GM19438 (cell line): ENCODE measurements around the gene SPATA31E1.
"Not testable (repeated sequence)": the region's sequence is repeated elsewhere in the genome, so short reads cannot be mapped to it uniquely, and the experiment has no call there.

Experiments used
- ATAC-seq: cut with Tn5 transposase; IDR thresholded peaks from one replicate; pipeline ENCODE4 v1.9.1; 2021; ENCODE audit warnings: low read depth; ENCODE audit not compliant: unreplicated experiment

SPATA31E1 gene

DNA sequence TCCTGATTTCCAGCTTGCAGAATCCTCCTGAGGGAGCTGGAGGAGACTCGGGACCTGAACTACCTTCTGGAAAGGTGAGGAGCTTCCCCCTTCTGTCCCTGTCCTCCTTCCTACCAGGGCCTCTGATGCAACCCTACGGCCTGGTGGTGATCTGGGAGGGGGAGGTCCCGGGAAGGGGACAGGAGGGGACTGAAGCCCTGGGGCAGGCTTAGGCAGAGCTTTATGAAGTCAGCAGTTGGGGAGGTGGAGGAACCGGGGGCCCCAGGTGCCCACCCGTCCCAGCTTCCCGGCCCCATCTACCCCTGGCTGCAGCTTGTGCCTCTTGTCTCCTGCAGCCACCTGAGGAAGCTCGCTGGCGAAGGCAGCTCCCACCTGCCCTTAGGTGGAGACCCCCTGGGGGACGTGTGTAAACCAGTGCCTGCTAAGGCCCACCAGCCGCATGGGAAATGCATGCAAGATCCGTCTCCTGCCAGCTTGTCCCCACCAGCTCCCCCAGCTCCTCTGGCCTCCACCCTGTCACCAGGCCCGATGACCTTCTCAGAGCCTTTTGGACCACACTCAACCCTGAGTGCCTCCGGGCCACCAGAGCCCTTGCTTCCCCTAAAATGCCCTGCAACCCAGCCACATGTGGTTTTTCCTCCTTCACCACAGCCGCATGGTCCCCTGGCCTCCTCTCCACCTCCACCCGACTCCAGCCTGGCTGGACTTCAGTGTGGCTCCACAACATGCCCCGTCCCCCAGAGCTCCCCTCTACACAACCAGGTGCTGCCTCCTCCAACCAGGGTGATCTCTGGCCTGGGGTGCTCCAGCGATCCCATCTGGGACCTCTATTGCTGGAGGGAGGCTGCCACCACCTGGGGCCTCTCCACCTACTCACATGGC lies 2.1 kb downstream of the SPATA31E1 start:
- no peak for ATAC-seq

DNA sequence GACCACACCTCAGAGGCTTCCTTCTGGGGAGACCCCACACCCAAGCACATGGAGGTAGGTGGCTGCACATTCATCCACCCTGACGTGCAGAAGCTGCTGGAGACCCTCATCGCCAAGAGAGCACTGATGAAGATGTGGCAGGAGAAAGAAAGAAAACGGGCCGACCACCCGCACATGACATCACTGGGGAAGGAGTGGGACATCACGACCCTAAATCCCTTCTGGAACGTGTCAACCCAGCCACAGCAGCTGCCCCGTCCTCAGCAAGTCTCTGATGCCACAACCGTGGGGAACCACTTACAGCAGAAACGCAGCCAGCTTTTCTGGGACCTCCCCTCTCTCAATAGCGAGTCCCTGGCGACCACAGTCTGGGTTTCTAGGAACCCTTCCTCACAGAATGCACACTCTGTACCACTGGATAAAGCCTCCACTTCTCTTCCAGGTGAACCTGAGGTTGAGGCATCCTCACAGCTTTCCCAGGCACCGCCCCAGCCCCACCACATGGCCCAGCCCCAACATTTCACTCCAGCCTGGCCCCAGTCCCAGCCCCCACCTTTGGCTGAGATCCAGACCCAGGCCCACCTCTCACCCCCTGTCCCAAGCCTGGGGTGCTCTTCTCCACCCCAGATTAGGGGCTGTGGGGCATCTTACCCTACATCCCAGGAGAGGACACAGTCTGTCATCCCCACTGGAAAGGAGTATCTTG lies 3.0 kb downstream of the SPATA31E1 start:
- no peak for ATAC-seq

DNA sequence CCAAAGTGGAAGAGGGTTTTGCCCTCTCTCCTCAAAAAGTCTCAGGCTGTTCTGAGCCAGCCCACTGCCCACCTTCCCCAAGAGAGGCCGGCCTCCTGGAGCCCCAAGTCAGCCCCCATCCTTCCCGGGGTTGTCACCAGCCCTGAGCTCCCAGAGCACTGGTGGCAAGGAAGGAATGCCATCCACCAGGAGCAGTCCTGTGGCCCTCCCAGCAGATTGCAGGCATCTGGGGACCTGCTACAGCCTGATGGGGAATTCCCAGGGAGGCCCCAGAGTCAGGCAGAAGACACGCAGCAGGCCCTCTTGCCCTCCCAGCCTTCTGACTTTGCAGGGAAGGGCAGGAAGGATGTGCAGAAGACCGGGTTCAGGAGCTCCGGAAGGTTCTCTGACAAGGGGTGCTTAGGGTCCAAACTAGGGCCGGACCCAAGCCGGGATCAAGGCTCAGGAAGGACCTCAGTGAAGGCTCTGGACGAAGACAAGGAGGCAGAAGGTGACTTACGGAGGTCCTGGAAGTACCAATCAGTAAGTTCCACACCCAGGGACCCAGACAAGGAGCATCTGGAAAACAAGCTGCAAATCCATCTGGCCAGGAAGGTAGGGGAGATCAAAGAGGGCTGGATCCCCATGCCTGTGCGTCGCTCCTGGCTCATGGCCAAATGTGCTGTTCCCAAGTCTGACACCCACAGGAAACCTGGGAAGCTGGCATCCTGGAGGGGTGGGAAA lies 3.7 kb downstream of the SPATA31E1 start:
- ATAC-seq = no peak

DNA sequence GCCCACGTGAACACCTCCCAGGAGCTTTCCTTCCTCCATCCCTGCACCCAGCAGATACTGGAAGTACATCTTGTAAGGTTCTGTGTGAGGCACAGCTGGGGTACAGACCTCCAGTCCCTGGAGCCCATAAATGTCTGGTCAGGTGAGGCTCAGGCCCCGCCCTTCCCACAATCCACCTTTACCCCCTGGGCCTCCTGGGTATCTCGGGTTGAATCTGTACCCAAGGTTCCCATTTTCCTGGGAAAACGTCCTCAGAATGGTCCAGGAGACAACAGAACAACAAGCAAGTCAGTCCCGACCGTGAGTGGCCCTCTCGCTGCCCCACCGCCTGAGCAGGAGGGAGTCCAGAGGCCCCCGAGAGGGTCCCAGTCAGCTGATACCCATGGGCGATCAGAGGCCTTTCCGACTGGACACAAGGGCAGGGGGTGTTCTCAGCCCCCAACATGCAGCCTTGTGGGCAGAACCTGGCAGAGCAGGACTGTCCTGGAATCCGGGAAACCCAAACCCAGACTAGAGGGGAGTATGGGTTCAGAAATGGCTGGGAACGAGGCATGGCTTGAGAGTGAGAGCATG lies 4.3 kb downstream of the SPATA31E1 start:
- ATAC-seq = no peak

DNA sequence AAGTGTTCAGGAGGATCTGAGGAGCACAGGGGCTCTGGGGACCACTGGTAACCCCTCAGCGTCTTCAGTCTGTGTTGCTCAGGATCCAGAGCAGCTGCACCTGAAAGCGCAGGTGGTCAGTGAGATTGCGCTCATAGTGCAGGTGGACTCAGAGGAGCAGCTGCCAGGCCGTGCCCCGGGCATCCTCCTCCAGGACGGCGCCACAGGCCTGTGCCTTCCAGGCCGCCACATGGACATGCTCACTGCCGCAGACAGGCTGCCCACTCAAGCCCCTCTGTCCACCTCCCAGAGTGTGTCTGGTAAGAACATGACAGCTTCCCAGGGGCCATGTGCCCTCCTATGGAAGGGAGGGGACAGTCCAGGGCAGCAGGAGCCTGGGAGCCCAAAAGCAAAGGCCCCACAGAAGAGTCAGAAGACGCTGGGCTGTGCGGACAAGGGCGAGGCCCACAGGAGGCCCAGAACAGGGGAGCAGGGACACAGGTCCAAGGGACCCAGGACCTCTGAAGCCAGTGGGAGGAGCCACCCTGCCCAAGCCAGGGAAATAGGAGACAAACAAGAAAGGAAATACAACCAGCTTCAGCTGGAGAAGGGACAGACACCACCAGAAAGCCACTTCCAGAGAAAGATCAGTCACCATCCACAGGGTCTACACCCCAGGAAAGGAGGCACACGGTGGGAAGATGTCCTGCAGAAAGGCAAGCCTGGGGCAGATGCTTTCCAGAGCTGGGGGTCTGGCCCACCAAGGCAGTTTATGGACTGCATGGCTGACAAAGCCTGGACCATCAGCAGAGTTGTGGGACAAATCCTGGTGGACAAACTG lies 5.2 kb downstream of the SPATA31E1 start:
- ATAC-seq = no peak

DNA sequence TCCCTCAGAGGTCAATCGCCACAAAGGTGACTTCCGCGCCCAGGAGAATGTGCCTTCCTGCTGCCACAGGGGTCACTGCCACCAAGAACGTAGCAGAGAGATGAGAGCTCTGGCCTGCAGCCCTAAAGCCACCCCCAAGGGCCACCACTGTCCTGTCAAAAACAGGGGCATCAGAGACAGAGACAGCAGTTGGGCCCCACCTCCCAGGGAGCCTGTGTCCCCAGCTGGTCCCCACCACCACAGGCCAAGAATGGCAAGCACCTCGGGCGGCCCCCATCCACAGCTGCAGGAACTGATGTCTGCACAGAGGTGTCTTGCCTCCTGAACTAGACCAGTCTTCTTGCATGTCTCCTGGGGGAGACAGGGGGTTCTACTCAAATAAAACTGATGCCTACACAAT lies 5.8 kb downstream of the SPATA31E1 start:
- no peak for ATAC-seq

DNA sequence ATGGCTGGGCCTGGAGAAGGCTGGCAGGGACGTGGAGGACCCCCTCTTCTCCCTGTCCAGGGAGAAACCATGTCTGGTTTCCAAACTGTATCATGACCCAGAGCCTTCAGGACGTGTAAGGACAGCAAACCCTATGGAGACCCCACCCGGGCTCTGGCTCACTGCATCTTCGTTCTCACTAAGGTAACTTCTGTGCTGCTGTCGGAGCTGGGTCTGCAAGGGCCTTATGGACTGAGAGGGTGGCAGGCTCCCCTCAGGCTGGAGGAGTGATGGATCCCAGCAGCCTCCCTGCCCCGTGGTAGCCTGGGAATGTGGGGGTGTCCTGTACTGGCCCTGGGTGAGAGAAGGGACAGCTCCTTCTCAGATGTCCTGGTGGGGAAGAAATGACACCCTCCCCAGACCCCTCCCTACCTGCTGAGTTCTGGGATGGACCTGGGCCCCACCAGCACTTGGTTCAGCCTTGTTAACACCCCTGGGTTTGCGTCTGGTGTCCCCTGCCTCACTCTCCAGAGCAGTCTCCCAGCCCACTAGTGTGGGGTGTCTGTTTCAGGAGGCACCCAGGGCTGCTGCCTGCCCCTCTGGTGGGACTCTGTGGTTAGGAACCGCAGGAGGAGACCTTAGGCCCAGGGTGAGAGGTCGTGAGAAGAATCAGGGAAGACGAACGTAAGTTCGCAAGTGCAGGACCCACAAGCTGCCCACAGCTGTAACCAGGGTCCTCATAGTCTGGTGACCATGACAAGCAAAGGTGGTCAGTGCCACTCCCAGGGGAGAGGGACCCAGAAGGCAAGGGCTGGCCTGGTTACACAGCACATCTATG lies 6.6 kb downstream of the SPATA31E1 start:
- no peak for ATAC-seq

DNA sequence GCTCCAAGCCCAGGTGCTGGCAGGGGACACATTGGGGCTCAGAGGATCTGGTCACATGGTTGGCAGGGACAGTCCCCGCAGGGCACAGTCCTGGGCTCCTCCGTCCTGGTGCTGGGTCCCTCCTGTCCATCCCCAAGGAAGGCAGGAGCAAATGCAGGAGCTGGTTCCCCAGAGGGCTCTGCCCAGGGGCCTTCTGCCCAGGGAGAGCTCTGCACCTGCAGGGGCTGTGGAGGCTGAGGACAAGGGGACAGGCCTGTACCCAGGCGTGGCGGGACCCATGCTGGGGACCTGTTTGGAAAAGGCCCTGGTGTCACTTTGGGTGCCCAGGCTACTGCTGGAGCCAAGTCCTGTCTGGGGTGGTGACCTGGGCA lies 7.2 kb downstream of the SPATA31E1 start:
- ATAC-seq = no peak

DNA sequence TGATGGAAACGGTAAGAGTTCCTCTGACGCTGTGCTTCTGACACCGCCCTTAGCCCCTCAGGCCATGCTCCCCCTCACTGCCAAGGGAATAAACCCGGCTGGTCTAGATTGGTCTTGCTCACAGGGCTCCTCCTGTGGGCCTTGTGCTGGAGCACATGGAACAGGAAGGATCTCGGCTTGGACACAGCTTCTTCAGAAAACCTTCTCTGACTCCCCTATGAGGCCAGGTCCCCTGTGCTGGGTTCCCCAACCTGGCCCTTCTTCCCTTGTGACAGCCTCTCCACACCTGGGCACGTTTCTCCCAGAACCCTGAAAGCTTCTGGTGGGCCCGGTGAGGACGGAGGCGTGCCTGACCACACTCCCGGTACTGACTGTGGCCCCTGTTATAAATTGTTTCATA lies 8.2 kb downstream of the SPATA31E1 start:
- no peak for ATAC-seq

DNA sequence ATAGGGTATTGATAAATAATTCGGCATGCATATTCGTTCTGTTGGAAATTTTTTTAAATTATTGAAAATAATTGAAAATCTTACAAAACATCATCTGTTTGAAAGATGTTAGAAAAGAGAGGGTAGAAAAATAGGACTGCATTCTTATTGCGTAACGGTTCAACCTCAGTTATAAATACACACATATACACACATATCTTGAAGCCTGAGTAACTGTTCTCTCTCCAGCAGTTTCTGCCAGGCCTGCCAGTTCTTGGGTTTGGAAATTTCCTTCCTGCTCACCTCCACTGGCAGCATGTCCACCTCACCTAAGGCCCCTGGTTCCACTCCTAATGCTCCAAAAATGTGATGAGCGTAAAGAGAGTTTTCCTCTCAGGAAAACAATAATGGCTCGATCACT lies 9.1 kb downstream of the SPATA31E1 start:
- no peak for ATAC-seq

DNA sequence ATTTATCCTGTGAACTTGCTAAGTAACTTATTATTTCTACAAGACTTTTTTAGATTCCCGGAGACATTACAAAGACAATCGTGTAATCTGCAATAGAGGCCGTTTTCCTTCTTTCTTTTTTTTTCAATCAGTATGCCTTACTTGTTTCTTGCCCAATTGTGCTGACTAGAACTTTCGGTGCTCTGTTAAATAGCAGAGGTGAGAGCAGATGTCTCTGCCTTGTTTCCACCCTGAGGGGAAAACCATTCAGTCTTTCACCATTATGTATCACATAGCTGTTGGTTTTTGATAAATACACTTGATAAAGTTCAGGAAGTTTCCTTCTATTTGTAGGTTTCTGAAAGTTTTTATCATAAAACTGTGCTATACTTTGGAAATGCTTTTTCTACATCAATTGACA lies 10.3 kb downstream of the SPATA31E1 start:
- ATAC-seq = no peak

DNA sequence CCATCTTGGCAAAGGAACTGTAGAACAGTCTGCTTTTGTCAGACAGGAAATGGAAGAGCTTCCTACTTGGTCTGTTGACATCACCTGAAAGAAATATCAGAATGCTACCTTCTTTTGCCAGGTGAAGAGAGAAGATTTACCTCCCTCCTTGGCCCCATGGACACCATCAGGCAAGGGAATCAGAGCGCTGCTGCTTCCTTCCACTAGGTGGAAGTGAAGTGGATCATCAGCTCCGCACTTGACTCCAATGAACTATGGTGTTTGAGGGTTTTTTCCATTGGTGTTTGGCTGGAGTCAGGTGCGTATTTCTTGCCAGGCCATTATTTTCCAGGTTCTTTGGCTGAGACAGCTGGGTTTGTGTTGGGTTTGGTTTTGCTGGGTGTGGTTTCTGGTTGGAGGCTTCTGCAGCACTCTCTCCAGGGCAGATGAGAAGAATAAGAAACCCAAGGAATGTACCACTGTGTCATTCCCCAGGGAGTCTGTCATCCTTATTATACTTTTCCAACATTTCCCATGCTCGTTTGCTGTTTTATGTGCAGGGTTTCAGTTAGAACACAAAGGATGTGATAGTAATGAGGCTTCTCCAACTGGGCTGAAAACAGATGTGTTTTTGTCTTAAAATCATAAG lies 12.4 kb downstream of the SPATA31E1 start:
- ATAC-seq = no peak

DNA sequence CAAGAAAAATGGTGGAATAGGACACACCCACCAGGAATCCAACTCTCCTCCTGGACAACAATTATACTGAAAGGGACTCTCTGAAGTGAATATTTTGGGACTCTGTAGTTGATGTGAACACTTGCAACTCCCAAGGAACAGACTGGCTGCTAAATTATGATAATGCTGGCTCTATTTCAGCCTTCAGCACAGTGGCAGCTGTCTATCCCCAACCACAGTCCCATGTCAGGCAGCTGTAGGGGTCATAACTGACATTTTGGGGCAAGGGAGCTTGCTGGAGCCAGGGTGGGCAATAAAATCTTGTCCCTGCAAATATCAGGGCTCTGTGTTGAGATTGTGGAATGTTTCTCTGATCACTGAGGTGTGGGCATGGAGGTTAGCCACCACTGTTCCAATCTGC lies 14.2 kb downstream of the SPATA31E1 start:
- ATAC-seq = no peak

DNA sequence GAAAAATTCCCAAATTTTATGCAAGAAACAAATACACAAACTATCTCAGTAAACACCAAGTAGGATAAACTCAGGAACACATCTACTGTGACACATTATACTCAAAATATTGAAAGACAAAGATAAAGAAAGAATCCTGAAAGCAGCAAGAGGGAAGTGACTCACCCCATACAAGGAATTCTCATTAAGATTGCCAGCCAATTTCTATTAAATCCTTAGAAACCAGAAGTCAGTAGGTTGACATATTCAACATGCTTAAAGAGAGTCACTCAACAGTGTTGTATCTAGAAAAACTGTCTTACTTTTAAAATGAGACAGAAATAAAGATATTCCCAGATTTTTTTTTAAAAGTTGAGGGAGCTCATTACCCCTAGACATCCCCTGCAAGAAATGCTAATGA lies 15.5 kb downstream of the SPATA31E1 start:
- ATAC-seq = no peak

DNA sequence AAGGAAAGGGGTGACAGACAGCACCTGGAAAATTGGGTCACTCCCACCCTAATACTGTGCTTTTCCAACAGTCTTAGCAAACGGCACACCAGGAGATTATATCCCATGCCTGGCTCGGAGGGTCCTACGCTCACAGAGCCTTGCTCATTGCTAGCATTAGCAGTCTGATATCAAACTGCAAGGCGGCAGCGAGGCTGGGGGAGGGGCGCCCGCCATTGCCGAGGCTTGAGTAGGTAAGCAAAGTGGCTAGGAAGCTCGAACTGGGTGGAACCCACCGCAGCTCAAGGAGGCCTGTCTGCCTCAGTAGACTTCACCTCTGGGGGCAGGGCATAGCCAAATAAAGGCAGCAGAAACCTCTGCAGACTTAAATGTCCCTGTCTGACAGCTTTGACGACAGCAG lies 19.7 kb downstream of the SPATA31E1 start:
- ATAC-seq = not testable (repeated sequence)

DNA sequence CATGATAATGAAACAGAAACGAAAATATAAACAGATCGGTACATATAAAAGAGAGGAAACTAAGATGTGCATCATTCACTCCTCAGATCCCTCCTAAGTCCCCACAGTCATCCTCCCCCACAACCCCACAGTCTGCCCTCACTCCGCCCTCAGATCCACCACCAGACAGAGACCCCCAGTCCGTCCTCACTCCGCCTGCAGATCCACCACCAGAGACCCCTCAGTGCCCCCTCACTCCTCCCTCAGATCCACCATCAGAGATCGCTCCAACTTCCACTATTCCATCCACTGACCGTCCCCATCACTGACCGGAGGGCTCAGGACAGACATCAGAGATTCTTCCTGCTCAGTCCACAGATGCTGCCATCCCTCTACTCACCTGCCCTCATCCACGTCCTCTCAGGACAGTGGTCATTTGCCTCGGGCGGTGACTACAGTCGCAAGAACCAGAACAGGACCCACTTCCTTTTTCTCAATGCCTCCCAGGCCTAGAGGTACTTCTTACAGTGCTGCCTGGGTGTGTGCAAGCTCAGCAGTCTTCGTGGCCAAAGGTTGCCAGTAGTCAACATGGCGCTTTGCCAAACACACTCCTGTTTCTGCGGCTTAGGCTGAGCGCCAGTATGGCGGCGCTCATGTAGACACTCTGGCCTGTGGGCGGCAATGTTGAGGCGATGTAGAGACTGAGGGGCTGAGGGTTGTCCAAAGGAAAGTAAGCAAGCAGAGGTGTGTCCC lies 26.8 kb downstream of the SPATA31E1 start:
- no peak for ATAC-seq

DNA sequence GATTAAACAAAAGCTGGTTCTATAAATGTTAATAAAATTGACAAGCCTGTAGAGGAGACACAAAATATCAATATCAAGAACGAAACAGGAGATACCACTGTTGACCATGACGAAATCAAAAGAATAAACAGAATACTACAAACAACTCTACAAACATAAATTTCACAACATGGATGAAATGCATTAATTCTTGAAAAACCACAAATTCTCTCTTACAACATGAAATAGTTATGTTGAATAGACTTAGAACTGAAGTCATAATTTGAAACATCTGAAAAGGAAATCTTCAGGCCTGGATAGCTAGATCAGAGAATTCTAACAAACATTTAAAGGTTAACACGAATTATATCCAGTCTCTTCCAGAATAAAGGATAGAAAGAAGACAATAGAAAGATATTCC lies 28.1 kb downstream of the SPATA31E1 start:
- no peak for ATAC-seq

DNA sequence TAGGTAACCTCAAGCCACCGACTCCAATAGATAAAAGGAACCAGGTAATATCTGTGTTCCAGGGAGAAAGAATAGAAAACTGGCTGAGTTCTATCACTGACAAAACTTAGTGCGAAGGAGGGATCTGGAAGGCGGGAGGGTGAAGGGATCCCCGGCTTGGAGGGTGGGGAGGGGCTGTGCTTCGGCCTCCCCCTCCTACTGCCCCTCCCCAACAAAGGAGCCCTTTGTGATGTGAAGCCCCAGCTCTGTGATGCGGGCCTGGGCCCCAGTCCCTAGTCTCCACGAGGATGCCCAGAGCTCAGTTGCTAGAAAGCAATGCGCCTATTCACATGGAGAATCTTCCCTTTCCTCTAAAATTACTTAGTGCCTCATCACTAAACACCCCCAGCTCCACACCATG lies 35.0 kb downstream of the SPATA31E1 start, which contains the start of gene SPATA31C1:
SPATA31C1 (plus strand) TSS at position 301 of the 400 bp plus-strand sequence.
- not testable (repeated sequence) for ATAC-seq
